Vagina (tissue), 2 donors: ENCODE data around the gene RPE65.

Source experiments
- CTCF ChIP-seq, 3 experiments: fragments of 450-650 bp in 2 of 3; fragments of 200-600 bp in 1 of 3; sonication (generic) in 1 of 3; IDR thresholded peaks; one replicate each; pipeline ENCODE4 v1.5.1; 2017 to 2019; ENCODE audit warnings: antibody characterized with exemption in 3 of 3, mild to moderate bottlenecking in 2 of 3, moderate library complexity in 2 of 3
- POLR2AphosphoS5 ChIP-seq, 2 donors: sonication (generic); formaldehyde crosslinking; IDR thresholded peaks; one replicate each; pipeline ENCODE4 v1.9.0; 2017; ENCODE audit warnings: antibody characterized with exemption in 2 of 2, mild to moderate bottlenecking in 2 of 2, low read depth in 1 of 2; ENCODE audit not compliant: insufficient read depth in 1 of 2

DNA sequence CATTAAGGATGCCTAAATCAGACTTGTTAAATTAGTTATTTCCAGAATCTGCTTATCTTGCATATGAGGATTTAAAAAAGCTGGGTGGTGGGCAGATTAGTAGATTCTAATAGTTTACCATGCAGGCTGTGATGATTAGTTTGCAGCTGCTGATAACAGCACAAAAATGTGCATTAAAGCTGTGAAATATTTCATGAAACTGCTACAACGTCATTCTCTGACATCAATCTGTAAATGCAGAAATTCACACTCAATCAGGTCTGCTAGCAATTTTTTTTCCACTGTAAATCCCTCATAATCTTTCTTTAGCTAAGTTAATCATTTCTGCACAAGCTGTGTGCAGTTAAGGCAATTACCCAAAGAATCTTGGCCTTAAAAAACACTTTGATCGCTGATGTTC is 9.3 kb upstream of the RPE65 start:
- TF ChIP-seq CTCF (IDR thresholded peaks at IDR 0.05) (no peak), POLR2AphosphoS5 (IDR thresholded peaks at IDR 0.05; ENCODE audit: insufficient read depth in 1 of 2, low read depth in 1 of 2) (no peak)
